CD14-positive monocyte (primary cell): ENCODE results near the gene TIAM1. TPM values are rescaled to one million over a fixed set of nuclear protein-coding genes. Genes with fewer than 3 reads are reported as not detected.

ENCODE experiments used
- DNase-seq, 3 donors: peaks; one replicate each; pipeline ENCODE4 v3.0.0-alpha.2; 2011 to 2022
- H2AFZ ChIP-seq: 2 replicates; pipeline ENCODE4 v1.6.0; 2012; ENCODE audit warnings: mild to moderate bottlenecking, low read depth, low read length, inconsistent platforms; ENCODE audit not compliant: insufficient read depth, poor library complexity, severe bottlenecking
- H3K27ac ChIP-seq, 2 donors: 1 replicate in 1 of 2; 2 replicates in 1 of 2; pipeline ENCODE4 v1.5.1; 2012 to 2013; ENCODE audit warnings: low read length in 2 of 2, control low read depth in 1 of 2, inconsistent platforms in 1 of 2, low read depth in 1 of 2, mild to moderate bottlenecking in 1 of 2
- H3K27me3 ChIP-seq, 2 donors: one replicate each; pipeline versions ENCODE4 v1.6.0 to v1.6.1; 2011 to 2013; ENCODE audit warnings: low read length in 2 of 2; ENCODE audit not compliant: control insufficient read depth in 2 of 2, insufficient read depth in 2 of 2
- H3K36me3 ChIP-seq, 2 donors: replicated peaks in 1 of 2; 1 replicate in 1 of 2; 2 replicates in 1 of 2; pipeline versions ENCODE4 v1.5.1 to v1.6.1; 2012 to 2013; ENCODE audit warnings: low read length in 2 of 2, control low read depth in 1 of 2, inconsistent platforms in 1 of 2, mild to moderate bottlenecking in 1 of 2; ENCODE audit not compliant: insufficient read depth in 2 of 2, control insufficient read depth in 1 of 2
- H3K4me1 ChIP-seq, 2 donors: 1 replicate in 1 of 2; 2 replicates in 1 of 2; pipeline versions ENCODE4 v1.5.1 to v1.6.1; 2012 to 2013; ENCODE audit warnings: low read length in 2 of 2, control low read depth in 1 of 2, inconsistent platforms in 1 of 2, mild to moderate bottlenecking in 1 of 2, moderate library complexity in 1 of 2; ENCODE audit not compliant: insufficient read depth in 2 of 2, control insufficient read depth in 1 of 2
- H3K4me2 ChIP-seq: replicated peaks from 2 replicates; pipeline ENCODE3; 2012; ENCODE audit warnings: low read length, moderate library complexity, mild to moderate bottlenecking; ENCODE audit not compliant: poor library complexity, severe bottlenecking; ENCODE audit errors: extremely low read depth
- H3K4me3 ChIP-seq, 3 experiments: fragments of 200-600 bp in 1 of 3; sonication (generic) in 1 of 3; replicated peaks in 1 of 3; 1 replicate in 2 of 3; 2 replicates in 1 of 3; pipeline ENCODE4 v1.5.1; 2011 to 2013; ENCODE audit warnings: low read length in 3 of 3, mild to moderate bottlenecking in 3 of 3, control low read depth in 2 of 3, low read depth in 2 of 3, inconsistent platforms in 1 of 3, moderate library complexity in 1 of 3
- H3K79me2 ChIP-seq: 2 replicates; pipeline ENCODE4 v1.6.0; 2012; ENCODE audit warnings: mild to moderate bottlenecking, control low read depth, inconsistent platforms, low read length, moderate library complexity; ENCODE audit not compliant: insufficient read depth
- H3K9ac ChIP-seq: 2 replicates; pipeline ENCODE4 v1.6.0; 2017; ENCODE audit warnings: low read length, mild to moderate bottlenecking; ENCODE audit not compliant: insufficient read depth, poor library complexity, severe bottlenecking
- H3K9me3 ChIP-seq, 2 donors: replicated peaks in 1 of 2; 1 replicate in 1 of 2; 2 replicates in 1 of 2; pipeline versions ENCODE4 v1.5.1 to v1.6.1; 2012 to 2013; ENCODE audit warnings: low read length in 2 of 2, control low read depth in 1 of 2; ENCODE audit not compliant: control insufficient read depth in 1 of 2, insufficient read depth in 1 of 2
- H4K20me1 ChIP-seq: 2 replicates; pipeline ENCODE4 v1.6.0; 2012; ENCODE audit warnings: mild to moderate bottlenecking, low read length, control low read depth, moderate library complexity; ENCODE audit not compliant: insufficient read depth
- H3K27ac Mint-ChIP-seq, 7 donors: one replicate each; pipeline ENCODE4 v1.8.0; 2020; ENCODE audit warnings: mild to moderate bottlenecking in 7 of 7, mixed read lengths in 7 of 7, moderate library complexity in 6 of 7, inconsistent platforms in 2 of 7
- H3K27me3 Mint-ChIP-seq, 3 donors: one replicate each; pipeline ENCODE4 v1.8.0; 2021 to 2022; ENCODE audit warnings: low read depth in 3 of 3, mild to moderate bottlenecking in 3 of 3, mixed read lengths in 3 of 3, moderate library complexity in 3 of 3, inconsistent platforms in 1 of 3
- H3K36me3 Mint-ChIP-seq, 2 donors: one replicate each; pipeline ENCODE4 v1.8.0; 2020; ENCODE audit warnings: mixed read lengths in 2 of 2, inconsistent platforms in 1 of 2, mild to moderate bottlenecking in 1 of 2
- H3K4me1 Mint-ChIP-seq: one replicate; pipeline ENCODE4 v1.8.0; 2020; ENCODE audit warnings: mild to moderate bottlenecking, mixed read lengths
- H3K4me3 Mint-ChIP-seq, 2 donors: one replicate each; pipeline ENCODE4 v1.8.0; 2020; ENCODE audit warnings: mild to moderate bottlenecking in 2 of 2, mixed read lengths in 2 of 2, moderate library complexity in 1 of 2
- H3K9me3 Mint-ChIP-seq, 7 donors: one replicate each; pipeline ENCODE4 v1.8.0; 2020 to 2022; ENCODE audit warnings: mixed read lengths in 7 of 7, mild to moderate bottlenecking in 6 of 7, moderate library complexity in 6 of 7, inconsistent platforms in 2 of 7
- WGBS: methylation state at CpG from one replicate; pipeline ENCODE4 v1.1.5; 2013; ENCODE audit warnings: missing lambda C conversion rate; ENCODE audit not compliant: insufficient coverage; 5-methylcytosine and 5-hydroxymethylcytosine counted together
- intact Hi-C, 2 donors: fragments of 100-400 bp; cut with micrococcal nuclease; formaldehyde crosslinking; loops; one replicate each; pipeline versions ENCODE4 v1.15.0 to v1.15.1; 2023
- polyA plus RNA-seq, 3 donors: library from polyadenylated mRNA; depleted of rRNA in 1 of 3; unstranded in 2 of 3; stranded (reverse) in 1 of 3; fragments of 300-500 nt in 2 of 3; fragments of >200 nt in 1 of 3; fragmentation: Illumina TruSeq in 2 of 3; gene quantifications; 1 replicate in 2 of 3; 2 replicates in 1 of 3; pipeline ENCODE4 v1.2.3, GENCODE V29; 2012 to 2021
- TF ChIP-seq, protein P1 (sequence below): fragments of 200-600 bp; IDR thresholded peaks from one replicate; pipeline ENCODE4 v1.8.0; 2022; ENCODE audit warnings: antibody characterized with exemption, mild to moderate bottlenecking

Gene TIAM1
- polyA plus RNA-seq, 3 donors, result 17.7 to 55.0 (median 45.3) TPM

GRCh38 chr21:31098576-31099005, 245.5 kb downstream of the TIAM1 start:
- H3K79me2 ChIP-seq, result no peaks in the 10 kb centered on the region
- DNase-seq, result peak; percentile 75 to 82 (median 82)
- no peak overlapping the region for H3K4me2 ChIP-seq
- H4K20me1 ChIP-seq, result no peaks in the 10 kb centered on the region
- Mint-ChIP-seq H3K27ac (peak overlapping the region in 5 of 7 donors; percentile 54 to 86 (median 72)), H3K9me3 (peaks cover 0 to 7% (median 4%) of the 10 kb centered on the region in 7 donors), H3K27me3 (peaks cover 3 to 10% (median 8%) of the 10 kb centered on the region in 3 donors), H3K4me1 (peaks cover 28% of the 10 kb centered on the region), H3K4me3 (no peak overlapping the region), H3K36me3 (no peaks in the 10 kb centered on the region)
- 26% methylated on average over 12 of the region's 23 CpGs for WGBS
- H3K27ac ChIP-seq, result no peak overlapping the region
- H3K9ac ChIP-seq, result no peak overlapping the region
- no peaks in the 10 kb centered on the region for H3K9me3 ChIP-seq
- intact Hi-C loops, result loop anchor here (2.0 to 10.0 kb wide), 4 partner anchors 82 to 506 kb away; no protein-coding TSS in a partner anchor
- peaks cover 13 to 18% of the 10 kb centered on the region in 2 donors for H3K4me1 ChIP-seq
- no peak overlapping the region for H3K4me3 ChIP-seq
- TF ChIP-seq, protein P1, sequence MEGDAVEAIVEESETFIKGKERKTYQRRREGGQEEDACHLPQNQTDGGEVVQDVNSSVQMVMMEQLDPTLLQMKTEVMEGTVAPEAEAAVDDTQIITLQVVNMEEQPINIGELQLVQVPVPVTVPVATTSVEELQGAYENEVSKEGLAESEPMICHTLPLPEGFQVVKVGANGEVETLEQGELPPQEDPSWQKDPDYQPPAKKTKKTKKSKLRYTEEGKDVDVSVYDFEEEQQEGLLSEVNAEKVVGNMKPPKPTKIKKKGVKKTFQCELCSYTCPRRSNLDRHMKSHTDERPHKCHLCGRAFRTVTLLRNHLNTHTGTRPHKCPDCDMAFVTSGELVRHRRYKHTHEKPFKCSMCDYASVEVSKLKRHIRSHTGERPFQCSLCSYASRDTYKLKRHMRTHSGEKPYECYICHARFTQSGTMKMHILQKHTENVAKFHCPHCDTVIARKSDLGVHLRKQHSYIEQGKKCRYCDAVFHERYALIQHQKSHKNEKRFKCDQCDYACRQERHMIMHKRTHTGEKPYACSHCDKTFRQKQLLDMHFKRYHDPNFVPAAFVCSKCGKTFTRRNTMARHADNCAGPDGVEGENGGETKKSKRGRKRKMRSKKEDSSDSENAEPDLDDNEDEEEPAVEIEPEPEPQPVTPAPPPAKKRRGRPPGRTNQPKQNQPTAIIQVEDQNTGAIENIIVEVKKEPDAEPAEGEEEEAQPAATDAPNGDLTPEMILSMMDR, result peak; percentile 90
- H3K27me3 ChIP-seq, result no peaks in the 10 kb centered on the region
- no peaks in the 10 kb centered on the region for H3K36me3 ChIP-seq
- H2AFZ ChIP-seq, result peak overlapping the region; percentile 37

DNA sequence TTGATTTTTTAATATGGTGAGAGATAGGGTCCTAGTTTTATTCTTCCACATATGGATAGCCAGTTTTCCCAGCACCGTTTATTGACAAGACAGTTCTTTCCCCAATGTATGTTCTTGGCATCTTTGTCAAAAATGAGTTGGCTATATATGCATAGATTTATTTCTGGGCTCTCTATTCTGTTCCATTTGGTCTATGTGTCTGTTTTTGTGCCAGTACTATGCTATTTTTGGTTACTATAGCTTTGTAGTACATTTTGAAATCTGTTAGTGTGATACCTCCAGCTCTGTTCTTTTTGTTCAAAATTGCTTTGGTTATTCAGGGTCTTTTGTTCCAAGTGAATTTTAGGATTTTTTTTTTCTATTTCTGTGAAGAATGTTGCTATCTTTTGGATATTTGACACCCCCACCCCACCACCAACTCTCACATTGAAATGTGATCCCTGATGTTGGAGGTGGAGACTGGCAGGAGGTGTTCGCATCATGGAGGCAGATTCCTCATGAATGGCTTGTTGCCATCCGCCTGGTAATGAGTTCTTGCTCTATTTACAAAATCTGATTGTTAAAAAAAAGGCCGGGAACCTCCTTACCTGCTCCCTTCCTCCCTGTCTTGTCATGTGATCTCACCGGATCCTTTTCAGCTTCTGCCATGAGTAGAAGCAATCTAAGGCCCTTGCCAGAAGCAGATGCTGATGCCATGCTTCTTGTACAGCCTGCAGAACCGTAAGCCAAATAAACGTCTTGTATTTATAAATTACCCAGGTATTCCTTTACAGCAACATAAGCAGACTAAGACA, 251.0 kb downstream of the TIAM1 start:
- intact Hi-C loops, result loop anchor here (10.0 kb wide), 1 partner anchor 512 kb away; no protein-coding TSS in a partner anchor
- no peaks in the 10 kb centered on the region for H4K20me1 ChIP-seq
- no peak overlapping the region for H3K4me3 ChIP-seq
- TF ChIP-seq, protein P1, result no peak
- no peak overlapping the region for H3K27ac ChIP-seq
- Mint-ChIP-seq H3K4me3 (no peak overlapping the region), H3K4me1 (peaks cover 1% of the 10 kb centered on the region), H3K36me3 (no peaks in the 10 kb centered on the region), H3K27ac (no peak overlapping the region), H3K27me3 (peaks cover 1 to 26% (median 12%) of the 10 kb centered on the region in 3 donors), H3K9me3 (peaks cover 2 to 11% (median 6%) of the 10 kb centered on the region in 7 donors)
- H3K9me3 ChIP-seq, result peaks cover 0 to 3% of the 10 kb centered on the region in 2 donors
- H3K9ac ChIP-seq, result no peak overlapping the region
- H3K36me3 ChIP-seq, result no peaks in the 10 kb centered on the region
- WGBS, result 100% methylated on average over 2 of the region's 7 CpGs
- no peaks in the 10 kb centered on the region for H3K79me2 ChIP-seq
- no peak for DNase-seq
- no peaks in the 10 kb centered on the region for H3K4me1 ChIP-seq
- no peak overlapping the region for H3K4me2 ChIP-seq
- H3K27me3 ChIP-seq, result no peaks in the 10 kb centered on the region
- no peak overlapping the region for H2AFZ ChIP-seq
